Activated CD4-positive, alpha-beta memory T cell treated with anti-CD3 and anti-CD28 coated beads for 36 hours (primary cell): ENCODE data around the gene DDC. TPM values are rescaled to one million over a fixed set of nuclear protein-coding genes. Genes with fewer than 3 reads are reported as not detected.
"Not testable (repeated sequence)": the region's sequence is repeated elsewhere in the genome, so short reads cannot be mapped to it uniquely, and the experiment has no call there.

Experiments
- CTCF ChIA-PET: fragments of 350-600 bp; sonication (Branson Sonifier 250); formaldehyde crosslinking; loops from one replicate; lab custom pipeline; 2021; ENCODE audit warnings: antibody characterized with exemption, inconsistent platforms; lab: Charles Lee
- POLR2A ChIA-PET: fragments of 350-600 bp; sonication (Branson Sonifier 250); formaldehyde crosslinking; loops from one replicate; lab custom pipeline; 2021; ENCODE audit warnings: antibody characterized with exemption; lab: Charles Lee
- DNase-seq: peaks from one replicate; pipeline ENCODE4 v3.0.0-alpha.2; 2020
- H3K27ac Mint-ChIP-seq: one replicate; pipeline ENCODE4 v1.8.0; 2021; ENCODE audit warnings: mixed read lengths
- H3K27me3 Mint-ChIP-seq: one replicate; pipeline ENCODE4 v1.8.0; 2021; ENCODE audit warnings: mixed read lengths
- H3K36me3 Mint-ChIP-seq: one replicate; pipeline ENCODE4 v1.8.0; 2021; ENCODE audit warnings: mixed read lengths
- H3K4me1 Mint-ChIP-seq: one replicate; pipeline ENCODE4 v1.8.0; 2021; ENCODE audit warnings: low read depth, mixed read lengths
- H3K4me3 Mint-ChIP-seq: one replicate; pipeline ENCODE4 v1.8.0; 2021; ENCODE audit warnings: mild to moderate bottlenecking, mixed read lengths
- H3K9me3 Mint-ChIP-seq: one replicate; pipeline ENCODE4 v1.8.0; 2021; ENCODE audit warnings: mixed read lengths
- intact Hi-C: fragments of 100-400 bp; cut with micrococcal nuclease; formaldehyde crosslinking; loops from one replicate; pipeline ENCODE4 v1.15.1; 2023
- total RNA-seq, 2 experiments: library from RNA; stranded (reverse); gene quantifications; one replicate each; pipeline ENCODE4 v1.2.3, GENCODE V29; 2021

DDC gene
- total RNA-seq, 2 experiments from 2014 or later = not detected

DNA sequence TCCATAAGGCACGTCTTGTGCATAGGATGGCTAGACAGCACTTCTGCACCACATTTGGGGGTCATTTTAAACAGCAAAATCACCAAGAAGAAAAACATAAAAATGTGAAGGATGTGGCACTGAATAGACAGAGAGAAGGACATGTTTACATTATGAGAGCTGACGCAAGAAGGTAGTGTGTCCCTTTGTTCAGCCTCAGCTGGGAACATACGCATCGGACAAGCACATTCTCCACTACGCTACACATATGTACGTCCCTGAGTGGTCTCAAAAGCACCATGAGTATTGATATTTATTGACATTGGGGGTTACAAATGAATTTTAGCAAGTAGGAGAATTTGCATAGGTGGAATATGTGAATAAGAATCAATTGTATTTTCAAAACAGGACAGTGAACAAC lies 20.2 kb downstream of the DDC start:
- DNase-seq = no peak
- intact Hi-C loops = no loop called here
- POLR2A ChIA-PET = no interaction called here
- Mint-ChIP-seq H3K27me3 (no peaks in the 10 kb centered on the region), H3K27ac (no peak overlapping the region), H3K4me3 (no peak overlapping the region), H3K9me3 (no peaks in the 10 kb centered on the region), H3K36me3 (no peaks in the 10 kb centered on the region), H3K4me1 (peaks cover 5% of the 10 kb centered on the region)
- CTCF ChIA-PET = no interaction called here

DNA sequence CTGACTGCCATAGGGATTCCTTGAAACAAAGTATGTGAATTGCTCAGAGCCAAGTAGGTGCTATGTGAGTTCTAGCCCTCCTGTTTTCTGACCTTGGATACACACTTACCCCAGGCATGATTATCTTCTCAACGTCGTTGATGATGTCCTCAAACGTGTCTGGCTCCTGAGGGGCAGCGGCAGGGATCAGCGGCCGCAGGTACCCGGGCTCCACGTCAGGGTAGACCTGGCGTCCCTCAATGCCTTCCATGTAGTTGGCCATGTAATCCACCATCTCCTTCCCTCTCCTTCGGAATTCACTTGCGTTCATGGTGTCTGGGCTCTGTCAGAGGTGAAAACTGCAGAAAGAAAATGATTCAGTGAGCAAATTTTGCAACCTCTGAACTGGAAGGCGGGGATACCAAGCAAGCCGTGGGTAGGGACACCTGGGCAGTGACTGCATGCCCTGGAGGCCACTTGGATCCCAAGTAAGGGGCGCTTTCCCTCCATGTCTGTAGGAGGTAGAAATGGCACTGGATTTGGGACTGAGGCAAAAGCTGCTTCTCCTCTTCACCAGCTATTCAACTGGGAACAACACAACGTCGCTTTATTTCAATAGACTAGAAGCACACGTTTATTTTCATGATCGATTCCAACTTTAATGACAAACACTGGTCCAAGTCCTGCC lies 21.3 kb downstream of the DDC start:
- Mint-ChIP-seq H3K27ac (no peak overlapping the region), H3K27me3 (no peaks in the 10 kb centered on the region), H3K36me3 (no peaks in the 10 kb centered on the region), H3K4me3 (no peak overlapping the region), H3K9me3 (no peaks in the 10 kb centered on the region), H3K4me1 (peaks cover 5% of the 10 kb centered on the region)
- intact Hi-C loops = no loop called here
- ChIA-PET CTCF (no interaction called here), POLR2A (no interaction called here)
- DNase-seq = no peak

- POLR2A ChIA-PET = no interaction called here
- H3K4me1 Mint-ChIP-seq = no peaks in the 10 kb centered on the region
- H3K36me3 Mint-ChIP-seq = no peaks in the 10 kb centered on the region
- CTCF ChIA-PET = interaction anchor here (0.7 kb wide), 1 partner anchor 91 kb away, joined by 3 read pairs; no protein-coding TSS in a partner anchor
- H3K9me3 Mint-ChIP-seq = no peaks in the 10 kb centered on the region
- DNase-seq = no peak
- intact Hi-C loops = no loop called here
- no peaks in the 10 kb centered on the region for H3K27me3 Mint-ChIP-seq
- no peak overlapping the region for H3K4me3 Mint-ChIP-seq
- H3K27ac Mint-ChIP-seq = no peak overlapping the region
Measured at GRCh38 chr7:50542132-50542531, 23.1 kb downstream of the DDC start.

- no peaks in the 10 kb centered on the region for H3K36me3 Mint-ChIP-seq
- CTCF ChIA-PET = no interaction called here
Measured at GRCh38 chr7:50540785-50541579, 24.2 kb downstream of the DDC start.

GRCh38 chr7:50539725-50540124 lies 25.5 kb downstream of the DDC start:
- Mint-ChIP-seq H3K27ac (no peak overlapping the region), H3K4me3 (no peak overlapping the region), H3K27me3 (no peaks in the 10 kb centered on the region), H3K9me3 (no peaks in the 10 kb centered on the region), H3K4me1 (peaks cover 5% of the 10 kb centered on the region), H3K36me3 (no peaks in the 10 kb centered on the region)
- CTCF ChIA-PET = no interaction called here
- POLR2A ChIA-PET = no interaction called here
- DNase-seq = no peak
- intact Hi-C loops = no loop called here

More at GRCh38 chr7:50540785-50541579, 24.2 kb downstream of the DDC start:
- no peak for DNase-seq
- H3K27ac Mint-ChIP-seq = no peak overlapping the region
- POLR2A ChIA-PET = no interaction called here
- H3K4me3 Mint-ChIP-seq = no peak overlapping the region
- H3K27me3 Mint-ChIP-seq = no peaks in the 10 kb centered on the region
- H3K9me3 Mint-ChIP-seq = no peaks in the 10 kb centered on the region
- H3K4me1 Mint-ChIP-seq = no peaks in the 10 kb centered on the region
- intact Hi-C loops = no loop called here

- intact Hi-C loops = no loop called here
- Mint-ChIP-seq H3K4me3 (no peak overlapping the region), H3K36me3 (no peaks in the 10 kb centered on the region), H3K4me1 (peaks cover 11% of the 10 kb centered on the region), H3K9me3 (no peaks in the 10 kb centered on the region), H3K27ac (no peak overlapping the region), H3K27me3 (peaks cover 1% of the 10 kb centered on the region)
- POLR2A ChIA-PET = no interaction called here
- DNase-seq = no peak
- CTCF ChIA-PET = no interaction called here
Measured at GRCh38 chr7:50538478-50538877, 26.7 kb downstream of the DDC start.

DNA sequence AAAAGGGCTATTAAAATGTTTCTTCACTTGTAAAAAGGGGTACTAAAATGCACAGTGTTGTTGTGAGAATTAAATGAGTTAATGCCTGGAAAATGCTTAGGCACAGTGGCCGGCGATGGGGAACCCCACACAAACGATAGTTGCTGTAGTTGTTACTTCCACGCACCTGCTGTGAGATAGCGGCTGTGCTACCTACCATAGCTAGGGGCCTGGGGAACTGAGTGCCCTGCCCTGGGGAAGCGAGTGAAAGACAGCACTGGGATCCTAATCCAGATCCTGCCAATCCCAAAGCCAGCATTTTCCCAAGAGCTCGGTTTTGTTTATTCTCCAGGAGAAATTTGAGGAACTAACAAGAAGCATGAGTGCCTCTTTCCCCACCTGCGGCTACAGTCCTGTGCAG lies 27.8 kb downstream of the DDC start:
- no peak for DNase-seq
- POLR2A ChIA-PET = no interaction called here
- Mint-ChIP-seq H3K36me3 (no peaks in the 10 kb centered on the region), H3K4me3 (no peak overlapping the region), H3K9me3 (no peaks in the 10 kb centered on the region), H3K27me3 (peaks cover 3% of the 10 kb centered on the region), H3K4me1 (peaks cover 11% of the 10 kb centered on the region), H3K27ac (no peak overlapping the region)
- CTCF ChIA-PET = no interaction called here
- intact Hi-C loops = no loop called here

DNA sequence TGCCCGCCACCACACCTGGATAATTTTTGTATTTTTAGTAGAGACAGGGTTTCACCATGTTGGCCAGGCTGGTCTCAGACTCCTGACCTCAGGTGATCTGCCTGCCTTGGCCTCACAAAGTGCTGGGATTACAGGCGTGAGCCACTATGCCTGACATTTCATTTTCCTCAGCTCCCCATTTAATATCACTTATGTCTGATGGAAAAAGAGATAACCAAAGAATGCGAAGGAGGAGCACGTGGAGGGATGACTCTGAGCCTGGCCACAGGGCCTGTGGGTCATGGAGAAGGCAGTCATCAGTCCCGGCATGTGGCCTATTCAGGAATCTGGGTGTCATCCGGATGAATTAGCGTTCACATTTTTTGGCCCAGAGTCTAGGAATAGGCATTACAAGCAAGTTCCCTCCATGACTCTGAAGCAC lies 29.9 kb downstream of the DDC start:
- H3K9me3 Mint-ChIP-seq, H3K27me3 Mint-ChIP-seq, H3K27ac Mint-ChIP-seq, H3K4me3 Mint-ChIP-seq, DNase-seq, POLR2A ChIA-PET, H3K36me3 Mint-ChIP-seq, intact Hi-C loops: not testable (repeated sequence)
- CTCF ChIA-PET = interaction anchor here (0.6 kb wide), 2 partner anchors 305 to 1692 kb away, joined by 3 to 6 read pairs; no protein-coding TSS in a partner anchor
- H3K4me1 Mint-ChIP-seq = peaks cover 26% of the 10 kb centered on the region

GRCh38 chr7:50534690-50535290 lies 30.4 kb downstream of the DDC start:
- POLR2A ChIA-PET = no interaction called here
- H3K27ac Mint-ChIP-seq = no peak overlapping the region
- CTCF ChIA-PET = interaction anchor here (0.6 to 1.2 kb wide), 3 partner anchors 97 to 1693 kb away, joined by 3 to 6 read pairs (median 3); no protein-coding TSS in a partner anchor
- DNase-seq = peak; percentile 33
- no peaks in the 10 kb centered on the region for H3K9me3 Mint-ChIP-seq
- intact Hi-C loops = loop anchor here (5.0 kb wide), 2 partner anchors 78 to 588 kb away; no protein-coding TSS in a partner anchor
- peaks cover 7% of the 10 kb centered on the region for H3K27me3 Mint-ChIP-seq
- H3K4me3 Mint-ChIP-seq = no peak overlapping the region
- H3K4me1 Mint-ChIP-seq = peaks cover 27% of the 10 kb centered on the region
- no peaks in the 10 kb centered on the region for H3K36me3 Mint-ChIP-seq

- ChIA-PET POLR2A (no interaction called here), CTCF (interaction anchor here (0.7 to 1.5 kb wide), 3 partner anchors 66 to 100 kb away, joined by 3 to 4 read pairs (median 3); no protein-coding TSS in a partner anchor)
- intact Hi-C loops = loop anchor here (5.0 kb wide), 2 partner anchors 78 to 588 kb away; no protein-coding TSS in a partner anchor
- H3K27me3 Mint-ChIP-seq = peaks cover 9% of the 10 kb centered on the region
- H3K4me1 Mint-ChIP-seq = peaks cover 27% of the 10 kb centered on the region
- H3K4me3 Mint-ChIP-seq = no peak overlapping the region
- DNase-seq = no peak
- H3K27ac Mint-ChIP-seq = no peak overlapping the region
- no peaks in the 10 kb centered on the region for H3K36me3 Mint-ChIP-seq
- H3K9me3 Mint-ChIP-seq = no peaks in the 10 kb centered on the region
Measured at GRCh38 chr7:50533866-50534265, 31.3 kb downstream of the DDC start.

DNA sequence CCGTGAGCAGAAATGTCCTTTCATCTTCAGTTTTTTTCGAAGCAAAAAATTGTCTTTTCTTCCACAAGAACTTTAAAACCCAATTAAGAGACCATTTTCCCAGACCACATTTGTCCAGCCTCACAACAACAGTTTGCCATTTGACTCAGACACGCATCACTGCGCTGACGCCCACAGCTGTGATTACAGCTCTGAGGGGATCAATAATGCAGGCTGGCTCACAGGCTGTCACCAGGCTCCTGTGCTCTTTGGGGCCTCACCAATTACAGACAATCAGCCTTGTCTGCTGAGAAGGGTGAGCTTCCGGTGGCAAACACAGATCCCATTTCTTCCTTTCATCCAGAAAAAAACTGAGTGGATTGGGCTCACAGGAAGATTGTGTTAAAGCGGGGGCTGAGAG lies 33.3 kb downstream of the DDC start:
- peaks cover 12% of the 10 kb centered on the region for H3K27me3 Mint-ChIP-seq
- no peak overlapping the region for H3K4me3 Mint-ChIP-seq
- H3K9me3 Mint-ChIP-seq = no peaks in the 10 kb centered on the region
- POLR2A ChIA-PET = interaction anchor here (1.0 kb wide), 1 partner anchor 63 kb away, joined by 4 read pairs; no protein-coding TSS in a partner anchor
- DNase-seq = peak; percentile 36
- intact Hi-C loops = loop anchor here (1.0 to 5.0 kb wide), 7 partner anchors 63 to 590 kb away; no protein-coding TSS in a partner anchor
- peaks cover 27% of the 10 kb centered on the region for H3K4me1 Mint-ChIP-seq
- CTCF ChIA-PET = interaction anchor here (1.2 to 1.3 kb wide), 2 partner anchors 57 to 101 kb away, joined by 3 read pairs; no protein-coding TSS in a partner anchor
- no peak overlapping the region for H3K27ac Mint-ChIP-seq
- H3K36me3 Mint-ChIP-seq = no peaks in the 10 kb centered on the region
